Endothelial cell of umbilical vein (primary cell): ENCODE results near the gene GTPBP3.

ENCODE experiments used
- EZH2 ChIP-seq: IDR thresholded peaks from 2 replicates; pipeline ENCODE4 v1.6.1; 2012; ENCODE audit warnings: borderline replicate concordance, low read depth, mild to moderate bottlenecking, moderate library complexity, low read length, inconsistent platforms; ENCODE audit not compliant: severe bottlenecking
- FOS ChIP-seq: IDR thresholded peaks from 2 replicates; pipeline ENCODE4 v1.6.1; 2011; ENCODE audit warnings: mild to moderate bottlenecking, low read length, moderate library complexity, borderline replicate concordance; ENCODE audit not compliant: insufficient read depth
- GATA2 ChIP-seq: IDR thresholded peaks from 2 replicates; pipeline ENCODE4 v1.7.0; 2011; ENCODE audit warnings: low read depth, mild to moderate bottlenecking, moderate library complexity, mixed read lengths, low read length; ENCODE audit not compliant: insufficient read length, insufficient read depth
- MYC ChIP-seq: IDR thresholded peaks from one replicate; pipeline ENCODE4 v1.6.1; 2011; ENCODE audit warnings: mild to moderate bottlenecking, low read depth, low read length
- POLR2A ChIP-seq: IDR thresholded peaks from 2 replicates; pipeline ENCODE4 v1.6.1; 2012; ENCODE audit warnings: low read depth, mild to moderate bottlenecking, control low read depth, low read length
- POLR2AphosphoS5 ChIP-seq: IDR thresholded peaks from 2 replicates; pipeline ENCODE4 v1.6.1; 2012; ENCODE audit warnings: low read depth, mild to moderate bottlenecking, control low read depth, low read length, moderate library complexity; ENCODE audit not compliant: insufficient read depth
- TF ChIP-seq, protein P1 (sequence below), 2 donors: IDR thresholded peaks; 1 replicate in 1 of 2; 2 replicates in 1 of 2; pipeline ENCODE4 v1.5.1; 2011; ENCODE audit warnings: low read length in 2 of 2, mild to moderate bottlenecking in 2 of 2, moderate library complexity in 2 of 2, control low read depth in 1 of 2, inconsistent platforms in 1 of 2, low read depth in 1 of 2; ENCODE audit not compliant: insufficient read depth in 1 of 2; ENCODE audit errors: extremely low read depth in 1 of 2
- TF ChIP-seq, protein P2 (sequence below): IDR thresholded peaks from 2 replicates; pipeline ENCODE4 v1.6.1; 2011; ENCODE audit not compliant: insufficient read depth, insufficient read length

- TF ChIP-seq, protein P1, sequence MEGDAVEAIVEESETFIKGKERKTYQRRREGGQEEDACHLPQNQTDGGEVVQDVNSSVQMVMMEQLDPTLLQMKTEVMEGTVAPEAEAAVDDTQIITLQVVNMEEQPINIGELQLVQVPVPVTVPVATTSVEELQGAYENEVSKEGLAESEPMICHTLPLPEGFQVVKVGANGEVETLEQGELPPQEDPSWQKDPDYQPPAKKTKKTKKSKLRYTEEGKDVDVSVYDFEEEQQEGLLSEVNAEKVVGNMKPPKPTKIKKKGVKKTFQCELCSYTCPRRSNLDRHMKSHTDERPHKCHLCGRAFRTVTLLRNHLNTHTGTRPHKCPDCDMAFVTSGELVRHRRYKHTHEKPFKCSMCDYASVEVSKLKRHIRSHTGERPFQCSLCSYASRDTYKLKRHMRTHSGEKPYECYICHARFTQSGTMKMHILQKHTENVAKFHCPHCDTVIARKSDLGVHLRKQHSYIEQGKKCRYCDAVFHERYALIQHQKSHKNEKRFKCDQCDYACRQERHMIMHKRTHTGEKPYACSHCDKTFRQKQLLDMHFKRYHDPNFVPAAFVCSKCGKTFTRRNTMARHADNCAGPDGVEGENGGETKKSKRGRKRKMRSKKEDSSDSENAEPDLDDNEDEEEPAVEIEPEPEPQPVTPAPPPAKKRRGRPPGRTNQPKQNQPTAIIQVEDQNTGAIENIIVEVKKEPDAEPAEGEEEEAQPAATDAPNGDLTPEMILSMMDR (IDR thresholded peaks at IDR 0.05; ENCODE audit: extremely low read depth in 1 of 2, insufficient read depth in 1 of 2, low read depth in 1 of 2, low read length in 2 of 2), result peak; percentile 48 to 61
- TF ChIP-seq GATA2 (no peak), EZH2 (no peak), FOS (no peak), POLR2A (no peak), POLR2AphosphoS5 (no peak), MYC (no peak)
- TF ChIP-seq, protein P2, sequence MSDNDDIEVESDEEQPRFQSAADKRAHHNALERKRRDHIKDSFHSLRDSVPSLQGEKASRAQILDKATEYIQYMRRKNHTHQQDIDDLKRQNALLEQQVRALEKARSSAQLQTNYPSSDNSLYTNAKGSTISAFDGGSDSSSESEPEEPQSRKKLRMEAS, result no peak
These were observed 9.5 kb upstream of the GTPBP3 start for GRCh38 chr19:17327654-17328516.
